ENCODE results near the gene KIRREL3.

KIRREL3 gene

GRCh38 chr11:126522606-126523005, 478.0 kb downstream of the KIRREL3 start:
- no peak for DNase-seq

DNA sequence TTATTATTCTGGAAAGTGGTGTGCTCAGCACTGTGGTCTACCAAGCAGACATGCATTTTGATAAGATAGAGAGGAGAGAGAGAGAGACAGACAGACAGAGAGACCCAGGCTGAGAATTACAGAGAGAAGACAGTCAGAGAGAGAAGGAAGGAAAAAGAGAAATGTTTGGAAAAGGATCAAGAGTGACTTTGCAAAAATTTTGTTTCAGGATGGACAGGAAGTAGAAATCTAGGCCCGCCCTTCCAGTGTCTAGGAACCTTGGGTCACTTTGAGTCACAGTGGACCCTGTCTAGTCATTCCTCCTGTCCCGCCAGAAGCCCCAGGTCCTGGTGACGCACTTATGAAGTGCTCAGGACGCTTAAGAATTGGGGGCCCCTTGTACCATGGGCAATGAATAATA, 478.4 kb downstream of the KIRREL3 start:
- no peak for DNase-seq

DNA sequence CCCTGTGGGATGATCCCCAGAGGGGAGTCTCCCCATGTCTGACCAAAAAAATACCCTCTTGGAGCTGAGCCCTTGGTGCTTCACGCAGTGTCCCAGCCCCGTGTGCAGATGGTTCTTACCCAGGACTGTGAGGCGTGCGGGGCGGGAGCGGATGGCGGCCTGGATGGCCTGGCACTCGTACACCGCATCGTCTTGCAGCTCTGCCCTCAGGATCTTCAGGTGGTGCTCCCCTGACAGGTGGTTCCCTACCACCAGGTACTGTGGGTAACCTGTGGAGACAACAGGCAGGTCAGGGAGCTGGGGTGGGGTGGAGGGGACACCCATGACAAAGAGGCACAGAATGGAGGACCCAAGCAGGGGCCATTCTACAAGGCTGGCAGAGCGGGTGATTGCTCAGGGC, 479.4 kb downstream of the KIRREL3 start:
- no peak for DNase-seq

GRCh38 chr11:126519764-126520734, 480.5 kb downstream of the KIRREL3 start:
- DNase-seq: no peak

GRCh38 chr11:126518972-126519690, 481.4 kb downstream of the KIRREL3 start:
- no peak for DNase-seq

DNA sequence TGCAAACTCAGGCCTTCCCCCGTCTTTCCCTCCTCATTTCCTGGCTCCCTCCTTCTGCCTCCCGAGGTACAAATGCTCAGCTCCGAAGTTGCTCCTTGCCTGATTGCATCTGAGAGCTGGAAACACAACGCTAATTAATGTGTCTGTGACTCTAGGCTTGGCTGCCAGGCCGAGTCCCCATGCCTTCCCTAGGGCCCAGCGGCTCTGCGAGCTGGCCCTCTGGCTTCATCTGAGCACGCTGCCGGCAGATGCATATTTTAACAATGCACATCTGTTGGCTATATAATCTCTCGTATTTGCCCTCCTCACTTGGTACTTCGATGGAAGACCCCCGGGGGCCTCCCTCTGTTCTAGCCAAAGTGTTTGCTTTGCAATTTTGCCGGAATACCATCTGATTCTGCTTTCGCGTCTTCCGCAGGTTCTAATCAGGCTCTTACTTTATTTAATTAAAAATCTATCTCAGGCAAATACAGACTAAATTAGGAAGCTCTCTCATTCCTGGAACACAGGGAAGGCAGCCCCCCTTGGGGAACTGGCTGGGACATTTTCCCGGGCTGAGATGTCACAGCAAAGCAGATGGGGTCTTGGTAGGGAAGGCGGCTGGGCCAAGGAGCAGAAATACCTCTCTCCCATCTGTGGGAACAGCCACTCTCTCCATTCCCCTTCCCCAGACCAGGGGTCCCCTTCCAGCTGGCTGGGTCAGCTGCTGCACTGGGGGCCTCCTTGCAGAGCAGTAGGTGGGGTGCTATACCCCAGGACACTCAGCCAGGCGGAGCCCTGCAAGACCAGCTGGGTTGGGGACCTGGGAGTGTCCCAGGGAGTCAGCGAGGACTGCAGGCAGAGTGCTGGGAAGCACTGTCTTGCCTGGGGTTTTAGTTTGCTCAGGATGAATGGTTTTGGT, 482.2 kb downstream of the KIRREL3 start:
- DNase-seq: no peak

- no peak for DNase-seq
Observed at GRCh38 chr11:126515501-126515900, 485.1 kb downstream of the KIRREL3 start.

DNA sequence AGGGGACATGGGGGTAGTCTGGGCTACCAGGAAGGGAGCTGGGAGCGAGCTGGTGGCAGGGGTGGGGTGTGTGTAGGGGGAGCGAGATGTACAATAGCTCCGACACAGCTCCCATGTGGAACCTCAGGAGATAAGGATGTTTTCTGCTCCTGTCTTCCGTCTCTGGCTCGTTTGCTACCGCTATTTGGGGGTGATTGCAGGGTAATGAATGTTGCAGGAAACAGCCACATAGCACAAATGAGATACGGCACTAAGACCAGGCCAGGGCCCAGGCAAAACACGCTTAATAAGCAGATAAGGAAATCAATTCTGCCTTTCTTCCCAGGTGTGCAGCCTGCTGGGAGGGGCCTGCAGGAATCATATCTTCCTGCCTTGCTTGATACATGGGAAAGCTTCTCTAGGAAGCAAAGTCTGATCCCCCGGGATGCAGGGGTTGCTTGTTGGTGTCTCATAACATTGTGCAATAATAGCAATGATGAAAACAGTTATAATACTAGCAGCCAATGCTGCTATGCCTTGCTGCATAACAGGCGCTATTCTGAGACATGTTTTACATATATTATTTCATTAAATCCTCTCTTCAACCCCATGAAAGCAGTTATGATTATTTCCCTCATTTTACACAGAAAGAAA, 486.4 kb downstream of the KIRREL3 start:
- DNase-seq: no peak

DNA sequence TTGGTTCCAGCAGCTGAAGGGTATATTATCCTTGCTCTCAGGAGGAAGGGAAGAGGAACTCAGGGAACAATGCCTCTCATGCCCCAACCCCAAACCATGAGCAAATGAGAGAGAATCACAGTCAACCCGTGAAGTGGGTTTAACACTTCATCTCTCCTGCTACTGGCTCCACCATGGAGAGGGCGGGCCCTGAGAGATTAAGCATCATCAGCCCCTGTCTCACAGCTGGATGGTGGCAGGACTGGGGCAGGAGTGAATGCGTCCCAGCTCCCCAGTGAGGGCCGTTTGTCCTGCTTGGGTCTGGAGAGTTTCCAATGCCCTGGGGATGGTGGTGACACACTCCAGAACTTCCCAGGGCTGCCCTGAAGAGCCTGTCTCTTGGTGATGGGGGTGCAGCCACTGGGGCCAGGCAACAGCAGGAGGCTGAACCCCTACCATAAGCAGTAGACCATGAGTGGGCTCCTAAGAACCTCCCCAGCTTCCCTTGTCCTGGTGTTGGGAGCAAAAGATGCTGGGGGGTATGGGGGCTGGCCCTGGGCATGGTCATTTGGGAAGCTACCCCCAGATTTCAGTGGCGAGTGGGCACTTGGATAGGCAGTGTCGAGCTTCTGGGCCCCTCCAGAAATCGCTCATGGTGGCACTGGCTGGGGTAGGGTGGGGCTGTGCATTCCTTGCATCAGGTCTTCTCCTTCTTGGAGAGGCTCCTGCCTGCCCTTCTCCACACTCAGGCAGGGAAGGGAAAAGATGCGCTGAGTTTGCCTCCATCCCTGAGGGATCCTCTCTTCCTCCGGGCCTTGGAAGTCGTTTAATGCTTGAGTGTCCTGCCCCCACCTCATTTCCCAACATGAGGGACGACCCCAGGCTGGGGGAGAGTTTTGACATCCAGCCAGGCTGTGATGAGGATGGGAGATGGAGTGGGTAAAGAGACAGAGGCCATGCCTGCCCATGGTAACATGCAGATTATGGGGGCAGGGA, 487.5 kb downstream of the KIRREL3 start:
- DNase-seq: no peak

DNA sequence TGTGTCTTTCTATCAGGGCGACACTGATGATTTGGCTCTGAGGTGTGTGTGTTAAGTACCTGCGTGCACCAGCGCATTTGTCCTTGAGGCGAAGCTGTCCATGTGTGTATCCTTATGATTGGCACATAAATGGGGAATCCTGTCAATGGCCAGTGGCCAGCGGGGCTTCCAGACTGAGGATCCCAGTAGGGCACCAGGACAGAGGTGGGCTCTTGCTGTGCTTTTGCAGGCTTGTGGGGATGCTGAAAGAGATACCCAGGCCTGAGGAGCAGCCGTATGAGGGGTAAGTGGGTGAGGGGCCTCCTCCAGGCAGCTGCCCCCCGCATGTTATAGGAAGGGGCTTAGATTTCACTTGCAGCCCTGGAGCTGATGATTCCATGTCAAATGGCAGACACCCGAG, 488.3 kb downstream of the KIRREL3 start:
- DNase-seq: no peak

GRCh38 chr11:126511475-126512115, 489.0 kb downstream of the KIRREL3 start:
- no peak for DNase-seq

DNA sequence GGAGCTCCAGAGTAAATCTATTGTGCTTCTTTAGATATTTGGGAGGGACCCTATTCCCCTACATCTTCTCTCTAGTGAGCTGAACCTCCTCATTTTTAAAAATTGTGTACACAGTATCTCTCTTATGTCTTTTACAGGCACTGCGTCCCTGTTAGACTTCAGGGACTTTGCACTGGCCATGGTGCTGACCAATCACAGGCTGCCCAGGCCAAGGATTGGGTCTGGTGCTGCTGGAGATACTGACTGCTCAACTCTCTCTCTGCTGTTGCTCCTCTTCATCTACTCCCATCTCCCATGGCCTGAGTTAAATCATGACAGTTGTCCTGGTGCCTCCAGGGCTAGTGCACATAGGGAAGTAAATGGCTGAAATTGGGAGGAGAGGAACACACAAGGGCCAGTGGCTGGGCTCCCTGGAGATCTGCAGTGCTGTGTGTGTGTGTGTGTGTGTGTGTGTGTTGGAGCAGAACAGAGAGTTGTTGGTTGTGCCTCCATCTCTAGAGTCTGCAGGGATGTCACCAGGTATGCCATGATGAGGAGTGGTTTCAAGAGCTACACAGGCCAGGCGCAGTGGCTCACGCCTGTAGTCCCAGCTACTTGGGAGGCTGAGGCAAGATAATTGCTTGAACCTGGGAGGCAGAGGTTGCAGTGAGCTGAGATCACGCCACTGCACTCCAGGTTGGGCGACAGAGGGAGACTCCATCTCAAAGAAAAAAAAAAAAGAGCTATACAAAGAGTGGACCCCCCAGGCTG, 489.8 kb downstream of the KIRREL3 start:
- no peak for DNase-seq

DNA sequence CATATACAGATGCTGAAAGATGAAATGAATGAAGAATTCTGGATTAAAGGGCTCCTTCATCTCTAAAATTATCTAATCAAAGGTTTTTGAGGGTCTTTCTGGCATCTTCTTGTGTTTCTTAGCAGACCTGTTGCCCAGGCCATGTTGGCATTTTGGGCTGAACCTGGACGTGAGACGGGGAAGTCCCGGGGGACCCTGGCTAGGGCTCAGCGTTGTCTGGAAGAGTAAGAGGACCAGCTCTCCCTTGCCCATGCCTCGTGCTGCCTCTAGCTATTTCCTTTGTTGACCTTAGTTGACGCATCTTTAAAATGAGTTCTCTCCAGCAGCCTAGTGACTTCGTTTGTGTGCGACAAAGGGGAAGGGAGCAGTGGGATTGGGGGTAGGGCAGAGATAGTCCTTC, 492.9 kb downstream of the KIRREL3 start:
- DNase-seq: no peak

DNA sequence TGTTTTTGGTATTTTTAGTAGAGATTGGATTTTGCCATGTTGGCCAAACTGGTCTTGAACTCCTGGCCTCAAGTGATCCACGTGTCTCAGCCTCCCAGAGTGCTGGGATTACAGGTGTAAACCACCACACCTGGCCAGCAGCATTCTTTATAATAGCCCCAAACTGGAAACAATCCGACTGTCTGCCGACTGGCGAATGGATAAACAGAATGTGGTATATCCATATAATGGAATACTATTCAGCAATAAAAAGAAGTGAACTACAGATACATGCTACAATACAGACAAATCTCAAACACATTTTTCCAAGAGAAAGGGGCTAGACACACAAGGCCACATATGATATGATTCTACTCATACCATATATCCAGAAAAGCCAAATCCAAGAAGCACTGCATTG, 493.8 kb downstream of the KIRREL3 start:
- DNase-seq: no peak

GRCh38 chr11:126502982-126503381, 497.6 kb downstream of the KIRREL3 start:
- no peak for DNase-seq

- no peak for DNase-seq
Observed at GRCh38 chr11:126502159-126502558, 498.4 kb downstream of the KIRREL3 start.

DNA sequence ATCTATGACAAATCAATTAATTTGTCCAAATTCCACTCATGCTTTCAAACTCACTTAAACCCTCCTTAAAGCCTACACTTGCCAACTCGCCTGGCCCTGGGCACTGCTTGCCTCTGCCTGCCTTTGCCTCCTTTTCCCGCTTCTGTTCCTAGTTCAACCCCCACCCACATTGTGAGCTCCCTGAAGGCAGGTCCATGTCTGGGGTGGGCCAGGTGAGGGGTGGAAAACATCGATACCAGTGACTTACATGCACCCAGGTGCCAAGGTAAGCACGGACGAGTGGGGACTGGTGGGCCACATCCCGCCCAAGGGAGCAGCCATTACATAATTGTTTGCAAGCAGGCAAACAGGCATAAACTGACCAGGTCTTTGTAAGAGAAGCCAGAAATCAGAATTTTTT, 498.9 kb downstream of the KIRREL3 start:
- DNase-seq: no peak

DNA sequence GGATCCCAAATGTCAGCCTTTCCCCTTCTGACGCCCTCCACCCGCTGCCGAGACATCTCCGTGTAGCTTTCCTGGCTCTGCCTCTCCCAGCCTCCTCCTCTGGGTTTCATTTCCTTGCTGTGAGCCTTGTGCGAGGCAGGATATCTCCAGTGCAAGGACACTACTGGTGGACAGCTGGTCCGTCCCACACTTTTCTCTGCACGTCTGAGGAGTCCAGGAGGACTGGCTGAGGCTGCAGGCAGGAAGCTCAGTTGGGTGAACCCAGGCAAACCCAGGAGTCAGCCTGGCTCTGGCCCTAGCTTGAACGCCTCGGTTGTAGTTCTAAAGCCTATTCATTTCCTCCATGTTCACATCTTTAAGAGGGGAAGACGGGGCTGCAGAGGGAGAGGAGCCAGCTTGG, 499.6 kb downstream of the KIRREL3 start:
- no peak for DNase-seq

DNA sequence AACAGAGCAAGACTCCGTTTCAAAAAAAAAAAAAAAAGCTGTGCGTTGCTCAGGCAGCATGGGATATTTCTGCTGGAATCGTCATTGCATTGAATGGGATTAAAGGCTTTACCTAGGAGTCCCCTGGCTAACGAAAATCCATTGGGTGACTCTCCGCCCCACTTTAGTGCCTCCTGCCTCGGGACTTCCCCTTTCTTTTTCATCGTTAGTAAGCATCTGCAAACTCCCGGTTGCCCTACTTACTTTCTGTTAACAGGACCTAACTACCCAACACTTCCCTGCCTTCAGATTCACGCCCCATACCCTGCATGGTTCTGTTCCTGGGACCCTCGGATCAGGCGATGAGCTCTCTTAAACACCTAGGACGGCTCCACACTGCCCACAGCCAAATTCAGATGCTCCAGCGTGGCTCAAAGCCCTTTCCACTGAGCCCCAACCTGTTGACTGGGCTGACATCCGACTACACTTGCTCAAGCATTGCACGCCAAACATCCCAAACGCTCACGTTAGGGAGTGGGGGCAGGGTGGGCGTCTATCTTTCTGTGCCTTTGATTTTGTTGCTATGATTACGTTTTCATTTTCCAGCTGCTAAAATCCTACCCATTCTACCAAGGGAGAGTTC, 501.3 kb downstream of the KIRREL3 start:
- peak; percentile 57 for DNase-seq

- DNase-seq: no peak
Observed at GRCh38 chr11:126498281-126498680, 502.3 kb downstream of the KIRREL3 start.

Measured in MV-4-11 (cell line).